HG03097 (cell line): ENCODE results near the gene PATJ.
"Not testable (repeated sequence)": the region's sequence is repeated elsewhere in the genome, so short reads cannot be mapped to it uniquely, and the experiment has no call there.

ENCODE experiments used
- ATAC-seq: cut with Tn5 transposase; IDR thresholded peaks from one replicate; pipeline ENCODE4 v1.9.1; 2021; ENCODE audit not compliant: unreplicated experiment, low FRiP score

PATJ gene

GRCh38 chr1:61746813-61747212 lies 4.5 kb downstream of the PATJ start:
- no peak for ATAC-seq

GRCh38 chr1:61748566-61748965 lies 6.3 kb downstream of the PATJ start:
- no peak for ATAC-seq

GRCh38 chr1:61749574-61749973 lies 7.3 kb downstream of the PATJ start:
- ATAC-seq, result no peak

GRCh38 chr1:61752921-61753389 lies 10.7 kb downstream of the PATJ start:
- no peak for ATAC-seq

GRCh38 chr1:61753998-61754508 lies 11.8 kb downstream of the PATJ start:
- ATAC-seq, result no peak

GRCh38 chr1:61754545-61754944 lies 12.3 kb downstream of the PATJ start:
- ATAC-seq, result no peak

- ATAC-seq, result no peak
Observed at GRCh38 chr1:61756773-61757172, 14.5 kb downstream of the PATJ start.

GRCh38 chr1:61757950-61758349 lies 15.7 kb downstream of the PATJ start:
- ATAC-seq, result no peak

- no peak for ATAC-seq
Observed at GRCh38 chr1:61770131-61770530, 27.9 kb downstream of the PATJ start.

GRCh38 chr1:61776091-61776490 lies 33.8 kb downstream of the PATJ start:
- no peak for ATAC-seq

- ATAC-seq, result no peak
Observed at GRCh38 chr1:61779231-61779630, 37.0 kb downstream of the PATJ start.

- no peak for ATAC-seq
Observed at GRCh38 chr1:61781151-61781550, 38.9 kb downstream of the PATJ start.

GRCh38 chr1:61782771-61783170 lies 40.5 kb downstream of the PATJ start:
- peak; percentile 93 for ATAC-seq

- no peak for ATAC-seq
Observed at GRCh38 chr1:61784726-61785125, 42.4 kb downstream of the PATJ start.

- ATAC-seq, result no peak
Observed at GRCh38 chr1:61790837-61791236, 48.6 kb downstream of the PATJ start.

- no peak for ATAC-seq
Observed at GRCh38 chr1:61797045-61797755, 54.9 kb downstream of the PATJ start.

- not testable (repeated sequence) for ATAC-seq
Observed at GRCh38 chr1:61801047-61801446, 58.8 kb downstream of the PATJ start.

- ATAC-seq, result no peak
Observed at GRCh38 chr1:61807606-61808140, 65.4 kb downstream of the PATJ start.

- no peak for ATAC-seq
Observed at GRCh38 chr1:61808321-61808720, 66.0 kb downstream of the PATJ start.

GRCh38 chr1:61808968-61809367 lies 66.7 kb downstream of the PATJ start:
- ATAC-seq, result no peak

GRCh38 chr1:61812916-61813315 lies 70.6 kb downstream of the PATJ start:
- ATAC-seq, result no peak

- no peak for ATAC-seq
Observed at GRCh38 chr1:61816191-61816590, 73.9 kb downstream of the PATJ start.
